IPS-18c (cell line): ENCODE results near the gene RNF44.
A peak's percentile ranks its signal among the peaks of the same experiment; 100 is the strongest.

Experiments used
- H3K4me3 ChIP-seq: 2 replicates; pipeline ENCODE4 v1.7.0; 2013; ENCODE audit warnings: low read depth, mild to moderate bottlenecking, low read length, moderate library complexity; ENCODE audit not compliant: insufficient read depth
- H3K9me3 ChIP-seq: one replicate; pipeline ENCODE4 v1.6.1; 2013; ENCODE audit warnings: mild to moderate bottlenecking, low read length, moderate library complexity; ENCODE audit not compliant: control insufficient read depth, insufficient read depth

RNF44 gene

GRCh38 chr5:176540956-176541337 is 3.7 kb upstream of the RNF44 start:
- Histone ChIP-seq H3K9me3 (peaks cover 1% of the 10 kb centered on the region), H3K4me3 (no peak overlapping the region)

- H3K4me3 ChIP-seq, result no peak overlapping the region
- H3K9me3 ChIP-seq, result peaks cover 2% of the 10 kb centered on the region
These were observed 3.3 kb upstream of the RNF44 start for GRCh38 chr5:176540476-176540899.

DNA sequence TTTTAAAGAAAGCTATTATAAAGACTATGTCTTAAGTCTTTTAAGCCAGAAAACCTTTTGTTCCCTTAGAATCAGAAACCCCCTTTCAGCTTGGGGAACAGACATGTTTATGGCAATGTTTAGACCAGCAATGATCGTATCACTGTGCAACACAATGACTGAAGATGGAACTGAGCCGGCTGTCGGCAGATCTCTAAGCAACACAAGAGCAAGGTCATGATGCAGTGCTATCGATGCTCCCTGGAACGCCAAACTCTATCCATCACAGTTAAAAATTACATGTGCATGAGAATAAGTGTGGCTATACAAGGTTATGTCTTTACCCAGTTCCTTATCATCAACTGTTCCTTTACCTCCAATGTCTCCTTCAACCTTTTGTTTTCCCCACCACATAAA is 1.8 kb upstream of the RNF44 start:
- Histone ChIP-seq H3K9me3 (peaks cover 2% of the 10 kb centered on the region), H3K4me3 (no peak overlapping the region)

GRCh38 chr5:176538230-176538988 is 1.2 kb upstream of the RNF44 start:
- Histone ChIP-seq H3K4me3 (peak overlapping the region; percentile 49), H3K9me3 (peaks cover 2% of the 10 kb centered on the region)

- H3K9me3 ChIP-seq, result peaks cover 2% of the 10 kb centered on the region
- peak overlapping the region; percentile 99 for H3K4me3 ChIP-seq
These were observed 490 bp upstream of the RNF44 start for GRCh38 chr5:176537554-176538229.

DNA sequence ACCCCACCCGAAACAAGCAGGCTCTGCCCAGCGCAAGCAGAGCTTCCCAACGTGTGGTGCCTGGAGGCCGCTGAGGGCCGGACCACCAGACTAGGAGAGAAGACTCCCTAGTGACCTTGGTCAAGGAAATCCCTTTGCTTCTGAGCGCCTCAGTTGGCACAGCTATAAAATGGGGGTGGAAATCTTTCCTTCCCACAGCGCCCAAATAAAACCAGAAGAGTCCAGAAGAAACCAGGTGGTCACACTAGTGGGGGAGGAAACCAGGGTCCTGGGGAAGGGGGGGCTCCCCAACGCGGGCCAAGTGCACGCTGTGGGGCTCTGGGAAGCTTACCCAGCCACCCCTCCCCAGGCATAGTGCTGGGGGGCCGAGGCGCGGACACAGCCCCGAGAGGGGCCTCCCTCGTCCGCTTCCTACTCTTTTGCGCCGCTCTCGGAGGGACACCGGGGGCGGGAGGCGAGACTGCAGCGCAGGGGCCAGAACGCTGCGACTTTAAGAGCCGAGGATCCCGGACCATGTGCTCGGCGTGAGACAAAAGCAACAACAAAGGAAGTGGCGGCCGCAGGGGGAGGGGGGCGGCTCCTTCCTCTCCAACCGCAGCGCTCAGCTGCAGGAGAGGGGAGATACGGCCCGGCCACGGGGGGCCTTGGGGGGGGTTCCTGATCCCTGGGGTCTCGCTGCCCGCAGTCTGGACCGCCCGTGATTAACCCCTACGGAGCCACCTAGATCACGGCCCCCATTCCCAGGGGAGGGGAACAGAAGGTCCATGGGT is 885 bp downstream of the RNF44 start:
- peaks cover 2% of the 10 kb centered on the region for H3K9me3 ChIP-seq
- H3K4me3 ChIP-seq, result peak overlapping the region; percentile 99

GRCh38 chr5:176535664-176536131 is 1.5 kb downstream of the RNF44 start:
- Histone ChIP-seq H3K9me3 (peaks cover 2% of the 10 kb centered on the region), H3K4me3 (peak overlapping the region; percentile 99)

GRCh38 chr5:176535101-176535663 is 2.0 kb downstream of the RNF44 start:
- Histone ChIP-seq H3K9me3 (peaks cover 2% of the 10 kb centered on the region), H3K4me3 (peak overlapping the region; percentile 99)

GRCh38 chr5:176534640-176535039 is 2.6 kb downstream of the RNF44 start:
- Histone ChIP-seq H3K4me3 (peak overlapping the region; percentile 99; the same call in 1 of the 2 replicates), H3K9me3 (peaks cover 2% of the 10 kb centered on the region)

- Histone ChIP-seq H3K4me3 (no peak overlapping the region), H3K9me3 (peaks cover 2% of the 10 kb centered on the region)
These were observed 3.1 kb downstream of the RNF44 start for GRCh38 chr5:176533894-176534611.

- H3K4me3 ChIP-seq, result no peak overlapping the region
- H3K9me3 ChIP-seq, result peaks cover 2% of the 10 kb centered on the region
These were observed 3.8 kb downstream of the RNF44 start for GRCh38 chr5:176533390-176533789.

- H3K9me3 ChIP-seq, result peaks cover 2% of the 10 kb centered on the region
- no peak overlapping the region for H3K4me3 ChIP-seq
These were observed 4.4 kb downstream of the RNF44 start for GRCh38 chr5:176532795-176533194.

DNA sequence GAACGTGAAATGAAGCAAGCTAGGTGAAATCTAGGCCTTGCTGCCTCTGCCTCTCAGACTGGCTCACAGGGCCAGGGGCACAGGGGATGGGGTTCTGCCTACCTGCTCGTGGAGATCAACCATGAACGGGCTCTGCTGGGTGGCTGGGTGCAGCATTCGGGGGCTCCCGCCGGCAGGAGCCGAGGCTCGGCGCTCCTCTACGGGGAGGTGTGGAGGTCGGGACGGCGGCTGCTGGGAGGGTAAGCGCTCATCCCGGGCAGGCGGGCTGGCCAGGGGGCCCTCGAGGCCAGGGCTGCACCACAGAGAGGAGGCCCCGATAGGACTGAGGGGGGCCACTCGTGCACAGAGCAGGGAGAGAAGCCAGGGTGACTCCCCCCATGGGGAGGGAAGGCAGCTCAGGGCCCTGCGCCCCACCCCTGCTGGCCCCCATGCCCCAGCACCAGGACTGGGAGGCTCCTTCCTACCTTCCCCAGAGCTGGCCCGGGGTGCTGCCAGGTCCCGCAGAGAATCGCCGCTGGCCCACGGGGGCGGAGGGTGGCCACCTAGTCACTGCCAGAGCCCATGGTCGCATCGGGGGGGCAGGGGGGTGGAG is 5.2 kb downstream of the RNF44 start:
- H3K9me3 ChIP-seq, result peaks cover 2% of the 10 kb centered on the region
- H3K4me3 ChIP-seq, result no peak overlapping the region

GRCh38 chr5:176530983-176531901 is 6.0 kb downstream of the RNF44 start:
- H3K4me3 ChIP-seq, result no peak overlapping the region

DNA sequence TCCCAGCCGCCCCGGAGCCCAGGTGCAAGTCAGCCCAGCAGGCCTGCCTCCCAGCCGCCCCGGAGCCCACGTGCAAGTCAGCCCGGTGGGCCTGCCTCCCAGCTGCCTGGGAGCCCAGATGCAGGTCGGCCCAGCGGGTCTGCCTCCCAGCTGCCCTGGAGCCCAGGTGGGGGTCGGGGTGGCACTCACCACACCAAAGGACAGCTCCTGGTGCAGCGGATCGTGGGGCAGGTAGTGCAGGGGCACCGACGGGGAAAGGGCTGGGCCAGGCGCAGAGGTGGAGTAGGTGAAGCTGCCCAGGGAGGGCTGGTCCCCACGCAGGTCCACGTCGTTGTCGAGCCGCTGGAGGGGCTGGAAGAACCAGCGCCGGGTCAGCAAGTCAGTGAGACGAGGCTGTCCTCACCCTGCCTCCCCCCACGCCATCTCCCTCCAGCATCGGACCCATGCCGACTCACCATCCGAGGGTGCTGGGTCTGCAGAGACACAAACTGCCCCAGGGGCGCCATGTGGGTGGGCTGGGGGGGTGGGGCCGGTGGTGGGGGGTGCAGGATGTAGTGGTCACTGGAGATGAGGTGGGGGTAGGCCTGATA is 6.7 kb downstream of the RNF44 start:
- H3K9me3 ChIP-seq, result peaks cover 2% of the 10 kb centered on the region
- no peak overlapping the region for H3K4me3 ChIP-seq

More at GRCh38 chr5:176530983-176531901, 6.0 kb downstream of the RNF44 start:
- H3K9me3 ChIP-seq, result peaks cover 2% of the 10 kb centered on the region
